Peyer's patch (tissue), 4 donors: Measurements from ENCODE around the gene IDH3G.

Experiments
- CTCF ChIP-seq, 6 experiments: fragments of 450-650 bp in 4 of 6; fragments of 200-600 bp in 2 of 6; sonication (generic) in 1 of 6; IDR thresholded peaks; one replicate each; pipeline ENCODE4 v1.5.1; 2017 to 2019; ENCODE audit warnings: antibody characterized with exemption in 6 of 6, mild to moderate bottlenecking in 3 of 6, moderate library complexity in 1 of 6
- POLR2A ChIP-seq, 2 donors: fragments of 450-650 bp; IDR thresholded peaks; one replicate each; pipeline ENCODE4 v1.5.1; 2017; ENCODE audit warnings: antibody characterized with exemption in 2 of 2, mild to moderate bottlenecking in 2 of 2, moderate library complexity in 2 of 2

- TF ChIP-seq POLR2A (IDR thresholded peaks at IDR 0.05), result no peak
- TF ChIP-seq CTCF (IDR thresholded peaks at IDR 0.05), result no peak
Measured at GRCh38 chrX:153765138-153766079, 28.8 kb downstream of the IDH3G start.
